Thoracic aorta (tissue), 2 donors: ENCODE results near the gene CACNA1I. TPM values are rescaled to one million over a fixed set of nuclear protein-coding genes. Genes with fewer than 3 reads are reported as not detected.

Source experiments
- ATAC-seq: fragments of 150-250 bp; one replicate; pipeline ENCODE4 v1.8.0; 2017; ENCODE audit warnings: low read depth; ENCODE audit not compliant: insufficient number of reproducible peaks, low FRiP score
- DNase-seq: peaks from one replicate; pipeline ENCODE4 v3.0.0-alpha.2; 2020; ENCODE audit warnings: low spot score
- H3K27ac ChIP-seq, 2 donors: fragments of 200-600 bp; sonication (generic); 1 replicate in 1 of 2; 2 replicates in 1 of 2; pipeline ENCODE4 v1.5.1; 2016; ENCODE audit warnings: mild to moderate bottlenecking in 2 of 2, moderate library complexity in 2 of 2
- H3K27me3 ChIP-seq: fragments of 200-600 bp; sonication (generic); replicated peaks from 2 replicates; pipeline ENCODE4 v1.6.0; 2016; ENCODE audit warnings: mild to moderate bottlenecking; ENCODE audit not compliant: insufficient read depth
- H3K36me3 ChIP-seq: fragments of 200-600 bp; sonication (generic); one replicate; pipeline ENCODE4 v1.5.1; 2016
- H3K4me1 ChIP-seq, 2 donors: fragments of 200-600 bp; sonication (generic); 1 replicate in 1 of 2; 2 replicates in 1 of 2; pipeline versions ENCODE4 v1.5.1 to v1.6.0; 2016; ENCODE audit warnings: low read depth in 2 of 2, mild to moderate bottlenecking in 1 of 2; ENCODE audit not compliant: control insufficient read depth in 1 of 2
- H3K4me3 ChIP-seq: fragments of 200-600 bp; sonication (generic); 2 replicates; pipeline ENCODE4 v1.5.1; 2016; ENCODE audit warnings: mild to moderate bottlenecking
- H3K9me3 ChIP-seq: fragments of 200-600 bp; sonication (generic); 2 replicates; pipeline ENCODE4 v1.5.1; 2016
- CTCF ChIP-seq: fragments of 200-600 bp; sonication (generic); IDR thresholded peaks from one replicate; pipeline ENCODE4 v1.5.1; 2019; ENCODE audit warnings: antibody characterized with exemption
- total RNA-seq, 2 donors: library from RNA; depleted of rRNA; stranded (reverse); fragments of >200 nt; gene quantifications; one replicate each; pipeline versions ENCODE4 v1.1.0 to v1.2.3, GENCODE V29; 2016

Gene CACNA1I
- total RNA-seq, 2 donors from 2014 or later, result 0.14 to 0.21 TPM

- Histone ChIP-seq H3K4me3 (no peak overlapping the region), H3K27me3 (no peaks in the 10 kb centered on the region), H3K9me3 (no peaks in the 10 kb centered on the region), H3K4me1 (no peaks in the 10 kb centered on the region), H3K36me3 (no peaks in the 10 kb centered on the region), H3K27ac (no peak overlapping the region)
- DNase-seq (no peak), ATAC-seq (no peak)
- no peak for TF ChIP-seq CTCF
These were observed 113.1 kb downstream of the CACNA1I start for GRCh38 chr22:39683639-39684038.

GRCh38 chr22:39684702-39685281 lies 114.2 kb downstream of the CACNA1I start:
- H3K4me3 ChIP-seq, result no peak overlapping the region
- H3K9me3 ChIP-seq, result no peaks in the 10 kb centered on the region
- no peaks in the 10 kb centered on the region for H3K36me3 ChIP-seq
- no peak for ATAC-seq
- TF ChIP-seq CTCF, result no peak
- no peak overlapping the region for H3K27ac ChIP-seq
- H3K4me1 ChIP-seq, result no peaks in the 10 kb centered on the region
- H3K27me3 ChIP-seq, result no peaks in the 10 kb centered on the region
- no peak for DNase-seq

GRCh38 chr22:39685336-39686177 lies 115.0 kb downstream of the CACNA1I start:
- no peaks in the 10 kb centered on the region for H3K36me3 ChIP-seq
- no peak for TF ChIP-seq CTCF
- no peaks in the 10 kb centered on the region for H3K9me3 ChIP-seq
- H3K27ac ChIP-seq, result no peak overlapping the region
- H3K27me3 ChIP-seq, result no peaks in the 10 kb centered on the region
- no peak overlapping the region for H3K4me3 ChIP-seq
- no peaks in the 10 kb centered on the region for H3K4me1 ChIP-seq
- no peak for DNase-seq
- ATAC-seq, result no peak

- Histone ChIP-seq H3K9me3 (no peaks in the 10 kb centered on the region), H3K27me3 (peaks cover under 1% of the 10 kb centered on the region), H3K4me1 (no peaks in the 10 kb centered on the region), H3K27ac (no peak overlapping the region), H3K4me3 (no peak overlapping the region), H3K36me3 (no peaks in the 10 kb centered on the region)
- no peak for TF ChIP-seq CTCF
- no peak for DNase-seq
- ATAC-seq, result no peak
These were observed 115.6 kb downstream of the CACNA1I start for GRCh38 chr22:39686178-39686620.

- ATAC-seq (no peak), DNase-seq (no peak)
- no peaks in the 10 kb centered on the region for H3K4me1 ChIP-seq
- no peak overlapping the region for H3K27ac ChIP-seq
- no peaks in the 10 kb centered on the region for H3K36me3 ChIP-seq
- no peak overlapping the region for H3K4me3 ChIP-seq
- TF ChIP-seq CTCF, result no peak
- H3K9me3 ChIP-seq, result no peaks in the 10 kb centered on the region
- peaks cover 7% of the 10 kb centered on the region for H3K27me3 ChIP-seq
These were observed 116.4 kb downstream of the CACNA1I start for GRCh38 chr22:39686776-39687525.
